ENCODE measurements around the gene WWOX.

GRCh38 chr16:78194948-78195347 is 95.5 kb downstream of the WWOX start:
- TF ChIP-seq, protein P1, sequence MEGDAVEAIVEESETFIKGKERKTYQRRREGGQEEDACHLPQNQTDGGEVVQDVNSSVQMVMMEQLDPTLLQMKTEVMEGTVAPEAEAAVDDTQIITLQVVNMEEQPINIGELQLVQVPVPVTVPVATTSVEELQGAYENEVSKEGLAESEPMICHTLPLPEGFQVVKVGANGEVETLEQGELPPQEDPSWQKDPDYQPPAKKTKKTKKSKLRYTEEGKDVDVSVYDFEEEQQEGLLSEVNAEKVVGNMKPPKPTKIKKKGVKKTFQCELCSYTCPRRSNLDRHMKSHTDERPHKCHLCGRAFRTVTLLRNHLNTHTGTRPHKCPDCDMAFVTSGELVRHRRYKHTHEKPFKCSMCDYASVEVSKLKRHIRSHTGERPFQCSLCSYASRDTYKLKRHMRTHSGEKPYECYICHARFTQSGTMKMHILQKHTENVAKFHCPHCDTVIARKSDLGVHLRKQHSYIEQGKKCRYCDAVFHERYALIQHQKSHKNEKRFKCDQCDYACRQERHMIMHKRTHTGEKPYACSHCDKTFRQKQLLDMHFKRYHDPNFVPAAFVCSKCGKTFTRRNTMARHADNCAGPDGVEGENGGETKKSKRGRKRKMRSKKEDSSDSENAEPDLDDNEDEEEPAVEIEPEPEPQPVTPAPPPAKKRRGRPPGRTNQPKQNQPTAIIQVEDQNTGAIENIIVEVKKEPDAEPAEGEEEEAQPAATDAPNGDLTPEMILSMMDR (IDR thresholded peaks at IDR 0.05; ENCODE audit: borderline replicate concordance, extremely low read depth, low read length, poor library complexity, severe bottlenecking): no peak
- no peak for TF ChIP-seq EZH2 (IDR thresholded peaks at IDR 0.05; ENCODE audit: borderline replicate concordance, low read depth, low read length, severe bottlenecking)
